ENCODE results near the gene SLN. TPM values are rescaled to one million over a fixed set of nuclear protein-coding genes. Genes with fewer than 3 reads are reported as not detected.

Gene SLN
- total RNA-seq, 2 experiments from 2014 or later = not detected

- Mint-ChIP-seq H3K4me1 (ENCODE audit: low read depth) (no peaks in the 10 kb centered on the region), H3K27me3 (ENCODE audit: low read depth) (peaks cover 11% of the 10 kb centered on the region)
- POLR2A ChIA-PET = no interaction called here
These were observed 5.2 kb upstream of the SLN start for GRCh38 chr11:107716884-107717532.

DNA sequence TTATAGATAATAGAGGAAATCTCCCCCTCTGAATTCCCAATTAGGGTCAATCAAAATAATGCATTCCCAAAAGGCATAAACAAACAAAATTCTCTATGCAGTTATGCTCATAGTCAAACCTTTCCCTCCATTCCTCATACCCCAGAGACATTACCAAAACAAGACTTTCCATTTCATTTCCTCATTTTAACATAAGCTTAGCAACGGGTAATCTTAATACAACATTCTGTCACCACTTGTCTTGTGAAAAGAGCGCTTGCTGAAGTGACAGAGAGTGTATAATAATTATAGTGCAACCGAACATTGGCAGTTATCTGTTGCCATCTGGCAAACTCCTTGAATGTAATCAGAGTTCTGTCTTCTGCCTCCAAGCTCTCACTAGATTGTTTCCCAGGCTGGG, 1.2 kb upstream of the SLN start:
- H3K4me3 Mint-ChIP-seq = no peak overlapping the region
- ATAC-seq (no peak), DNase-seq (no peak)
- H3K27ac Mint-ChIP-seq = no peak overlapping the region
- peaks cover 24% of the 10 kb centered on the region for H3K27me3 Mint-ChIP-seq (ENCODE audit: low read depth)
- ChIA-PET CTCF (no interaction called here), POLR2A (no interaction called here)
- no peaks in the 10 kb centered on the region for H3K36me3 Mint-ChIP-seq (ENCODE audit: low read depth)
- no peaks in the 10 kb centered on the region for H3K4me1 Mint-ChIP-seq (ENCODE audit: low read depth)
- no peaks in the 10 kb centered on the region for H3K9me3 Mint-ChIP-seq (ENCODE audit: insufficient read depth)

More at GRCh38 chr11:107716884-107717532, 5.2 kb upstream of the SLN start:
- DNase-seq (no peak), ATAC-seq (no peak)
- H3K9me3 Mint-ChIP-seq (ENCODE audit: insufficient read depth) = no peaks in the 10 kb centered on the region
- CTCF ChIA-PET = no interaction called here
- H3K27ac Mint-ChIP-seq = no peak overlapping the region
- no peaks in the 10 kb centered on the region for H3K36me3 Mint-ChIP-seq (ENCODE audit: low read depth)
- H3K4me3 Mint-ChIP-seq = no peak overlapping the region

DNA sequence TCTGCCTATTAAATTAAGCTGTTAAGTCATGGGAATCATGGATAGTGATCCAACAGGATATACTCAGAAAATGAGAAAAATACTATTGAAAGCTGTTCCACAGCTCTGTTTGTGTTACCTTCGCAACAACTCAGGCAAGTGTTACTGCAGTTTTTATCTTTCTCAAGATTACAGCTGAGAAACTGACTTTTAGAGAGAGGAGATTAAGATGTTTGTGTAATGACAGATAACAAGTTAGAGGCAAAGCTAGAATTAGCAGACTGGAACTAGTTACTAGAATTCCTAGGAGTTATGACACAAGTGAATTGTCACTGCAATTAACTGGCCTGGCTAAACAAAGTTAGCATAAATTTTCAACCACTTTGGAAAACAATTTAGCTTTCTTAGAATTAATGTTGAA, 1.6 kb downstream of the SLN start:
- CTCF ChIA-PET = interaction anchor here (1.2 kb wide), 1 partner anchor 21 kb away, joined by 3 read pairs; no protein-coding TSS in a partner anchor
- no peak overlapping the region for H3K4me3 Mint-ChIP-seq
- POLR2A ChIA-PET = no interaction called here
- H3K36me3 Mint-ChIP-seq (ENCODE audit: low read depth) = no peaks in the 10 kb centered on the region
- ATAC-seq (no peak), DNase-seq (no peak)
- peaks cover 24% of the 10 kb centered on the region for H3K27me3 Mint-ChIP-seq (ENCODE audit: low read depth)
- H3K9me3 Mint-ChIP-seq (ENCODE audit: insufficient read depth) = no peaks in the 10 kb centered on the region
- H3K27ac Mint-ChIP-seq = no peak overlapping the region
- H3K4me1 Mint-ChIP-seq (ENCODE audit: low read depth) = no peaks in the 10 kb centered on the region

GRCh38 chr11:107708792-107709191, 3.1 kb downstream of the SLN start:
- POLR2A ChIA-PET = no interaction called here
- no peak overlapping the region for H3K27ac Mint-ChIP-seq
- H3K27me3 Mint-ChIP-seq (ENCODE audit: low read depth) = peaks cover 21% of the 10 kb centered on the region
- no peaks in the 10 kb centered on the region for H3K9me3 Mint-ChIP-seq (ENCODE audit: insufficient read depth)
- H3K36me3 Mint-ChIP-seq (ENCODE audit: low read depth) = no peaks in the 10 kb centered on the region
- H3K4me3 Mint-ChIP-seq = no peak overlapping the region
- no peaks in the 10 kb centered on the region for H3K4me1 Mint-ChIP-seq (ENCODE audit: low read depth)
- DNase-seq (no peak), ATAC-seq (no peak)
- CTCF ChIA-PET = no interaction called here

GRCh38 chr11:107707807-107708206, 4.0 kb downstream of the SLN start:
- POLR2A ChIA-PET = no interaction called here
- ATAC-seq = no peak

DNA sequence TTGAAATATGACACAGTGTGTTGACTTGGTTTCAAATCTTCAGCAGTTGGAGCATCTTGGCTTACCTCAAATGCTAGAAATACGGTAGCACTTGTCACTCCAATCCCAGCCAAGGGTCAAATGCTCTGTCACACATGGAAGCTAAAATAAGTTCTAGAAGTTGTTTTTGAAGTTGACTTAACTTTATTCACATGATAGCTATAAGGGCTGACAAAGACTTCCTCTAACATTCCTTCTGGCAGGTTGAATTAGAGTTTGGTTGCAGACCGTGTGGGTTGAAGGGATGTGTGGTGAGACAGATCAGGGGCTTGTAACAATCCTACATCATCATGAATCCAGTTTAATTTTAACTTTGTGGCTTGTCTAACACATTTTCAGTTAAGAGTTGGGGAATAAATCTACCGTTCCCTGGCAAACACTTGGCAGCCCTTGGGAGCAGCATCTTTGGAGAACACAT, 4.6 kb downstream of the SLN start:
- no peak overlapping the region for H3K27ac Mint-ChIP-seq
- POLR2A ChIA-PET = no interaction called here
- no peak overlapping the region for H3K4me3 Mint-ChIP-seq
- H3K36me3 Mint-ChIP-seq (ENCODE audit: low read depth) = no peaks in the 10 kb centered on the region
- ATAC-seq (no peak), DNase-seq (no peak)
- H3K4me1 Mint-ChIP-seq (ENCODE audit: low read depth) = no peaks in the 10 kb centered on the region
- no peaks in the 10 kb centered on the region for H3K9me3 Mint-ChIP-seq (ENCODE audit: insufficient read depth)
- peaks cover 17% of the 10 kb centered on the region for H3K27me3 Mint-ChIP-seq (ENCODE audit: low read depth)
- CTCF ChIA-PET = no interaction called here

More at GRCh38 chr11:107707807-107708206, 4.0 kb downstream of the SLN start:
- Mint-ChIP-seq H3K9me3 (ENCODE audit: insufficient read depth) (no peaks in the 10 kb centered on the region), H3K27ac (no peak overlapping the region), H3K4me1 (ENCODE audit: low read depth) (no peaks in the 10 kb centered on the region), H3K36me3 (ENCODE audit: low read depth) (no peaks in the 10 kb centered on the region), H3K4me3 (no peak overlapping the region), H3K27me3 (ENCODE audit: low read depth) (peaks cover 18% of the 10 kb centered on the region)
- CTCF ChIA-PET = no interaction called here
- no peak for DNase-seq

DNA sequence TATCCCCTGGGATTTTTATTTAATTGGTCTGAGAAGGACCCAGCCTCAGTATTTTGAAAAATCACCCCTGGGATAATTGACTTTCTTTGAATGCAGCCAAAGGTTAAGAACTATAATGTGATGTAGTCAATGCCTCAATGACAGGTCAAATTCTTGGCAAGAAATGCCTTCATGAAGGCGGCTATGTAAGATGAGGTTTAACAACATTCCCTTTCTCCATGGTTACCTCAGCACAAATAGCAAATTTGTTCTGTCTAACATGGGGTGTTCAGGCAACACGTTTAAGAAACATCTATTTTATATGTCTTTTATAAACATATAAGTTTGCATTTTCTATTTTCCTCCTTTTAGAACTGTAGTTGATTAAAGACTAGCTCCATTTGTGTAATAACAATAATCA, 5.3 kb downstream of the SLN start:
- DNase-seq = no peak
- peaks cover 18% of the 10 kb centered on the region for H3K27me3 Mint-ChIP-seq (ENCODE audit: low read depth)
- no peaks in the 10 kb centered on the region for H3K4me1 Mint-ChIP-seq (ENCODE audit: low read depth)
- ChIA-PET POLR2A (no interaction called here), CTCF (no interaction called here)
- ATAC-seq = no peak
- no peak overlapping the region for H3K27ac Mint-ChIP-seq
- H3K9me3 Mint-ChIP-seq (ENCODE audit: insufficient read depth) = no peaks in the 10 kb centered on the region
- no peak overlapping the region for H3K4me3 Mint-ChIP-seq
- H3K36me3 Mint-ChIP-seq (ENCODE audit: low read depth) = no peaks in the 10 kb centered on the region

DNA sequence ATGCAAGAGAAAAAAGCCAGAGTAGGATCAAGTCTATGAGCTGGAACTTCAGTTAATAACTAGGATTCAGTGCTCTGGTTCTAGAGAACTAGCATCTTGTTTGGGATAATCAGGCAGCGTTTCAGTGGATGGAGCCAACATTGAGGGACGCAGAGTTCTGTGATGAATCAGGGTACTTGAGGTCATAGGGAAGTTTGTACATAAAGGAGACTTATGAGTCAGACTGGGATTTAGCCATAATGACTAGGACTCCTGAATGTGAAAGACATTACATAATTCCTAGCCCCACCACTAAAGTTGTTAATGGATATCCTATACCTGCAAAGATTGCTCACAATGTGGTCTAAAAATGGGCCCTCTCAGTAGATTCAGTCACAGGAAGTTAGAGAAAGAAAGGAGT, 6.8 kb downstream of the SLN start:
- Mint-ChIP-seq H3K4me1 (ENCODE audit: low read depth) (no peaks in the 10 kb centered on the region), H3K27me3 (ENCODE audit: low read depth) (peaks cover 10% of the 10 kb centered on the region), H3K27ac (no peak overlapping the region), H3K36me3 (ENCODE audit: low read depth) (no peaks in the 10 kb centered on the region), H3K9me3 (ENCODE audit: insufficient read depth) (no peaks in the 10 kb centered on the region), H3K4me3 (no peak overlapping the region)
- DNase-seq = no peak
- POLR2A ChIA-PET = no interaction called here
- CTCF ChIA-PET = no interaction called here
- no peak for ATAC-seq

- H3K36me3 Mint-ChIP-seq (ENCODE audit: low read depth) = no peaks in the 10 kb centered on the region
- POLR2A ChIA-PET = no interaction called here
These were observed 7.4 kb downstream of the SLN start for GRCh38 chr11:107704451-107704850.

GRCh38 chr11:107702723-107703122, 9.1 kb downstream of the SLN start:
- DNase-seq (no peak), ATAC-seq (no peak)
- Mint-ChIP-seq H3K4me3 (no peak overlapping the region), H3K27me3 (ENCODE audit: low read depth) (peaks cover 4% of the 10 kb centered on the region), H3K27ac (no peak overlapping the region), H3K9me3 (ENCODE audit: insufficient read depth) (no peaks in the 10 kb centered on the region), H3K36me3 (ENCODE audit: low read depth) (no peaks in the 10 kb centered on the region), H3K4me1 (ENCODE audit: low read depth) (no peaks in the 10 kb centered on the region)
- ChIA-PET CTCF (no interaction called here), POLR2A (no interaction called here)

More at GRCh38 chr11:107704451-107704850, 7.4 kb downstream of the SLN start:
- DNase-seq (no peak), ATAC-seq (no peak)
- Mint-ChIP-seq H3K27ac (no peak overlapping the region), H3K9me3 (ENCODE audit: insufficient read depth) (no peaks in the 10 kb centered on the region), H3K27me3 (ENCODE audit: low read depth) (peaks cover 4% of the 10 kb centered on the region), H3K4me1 (ENCODE audit: low read depth) (no peaks in the 10 kb centered on the region), H3K4me3 (no peak overlapping the region)
- CTCF ChIA-PET = no interaction called here

GRCh38 chr11:107702109-107702660, 9.7 kb downstream of the SLN start:
- Mint-ChIP-seq H3K4me1 (ENCODE audit: low read depth) (no peaks in the 10 kb centered on the region), H3K36me3 (ENCODE audit: low read depth) (no peaks in the 10 kb centered on the region), H3K4me3 (no peak overlapping the region), H3K9me3 (ENCODE audit: insufficient read depth) (no peaks in the 10 kb centered on the region), H3K27ac (no peak overlapping the region), H3K27me3 (ENCODE audit: low read depth) (peaks cover 4% of the 10 kb centered on the region)
- no peak for ATAC-seq
- ChIA-PET POLR2A (no interaction called here), CTCF (no interaction called here)
- DNase-seq = no peak

DNA sequence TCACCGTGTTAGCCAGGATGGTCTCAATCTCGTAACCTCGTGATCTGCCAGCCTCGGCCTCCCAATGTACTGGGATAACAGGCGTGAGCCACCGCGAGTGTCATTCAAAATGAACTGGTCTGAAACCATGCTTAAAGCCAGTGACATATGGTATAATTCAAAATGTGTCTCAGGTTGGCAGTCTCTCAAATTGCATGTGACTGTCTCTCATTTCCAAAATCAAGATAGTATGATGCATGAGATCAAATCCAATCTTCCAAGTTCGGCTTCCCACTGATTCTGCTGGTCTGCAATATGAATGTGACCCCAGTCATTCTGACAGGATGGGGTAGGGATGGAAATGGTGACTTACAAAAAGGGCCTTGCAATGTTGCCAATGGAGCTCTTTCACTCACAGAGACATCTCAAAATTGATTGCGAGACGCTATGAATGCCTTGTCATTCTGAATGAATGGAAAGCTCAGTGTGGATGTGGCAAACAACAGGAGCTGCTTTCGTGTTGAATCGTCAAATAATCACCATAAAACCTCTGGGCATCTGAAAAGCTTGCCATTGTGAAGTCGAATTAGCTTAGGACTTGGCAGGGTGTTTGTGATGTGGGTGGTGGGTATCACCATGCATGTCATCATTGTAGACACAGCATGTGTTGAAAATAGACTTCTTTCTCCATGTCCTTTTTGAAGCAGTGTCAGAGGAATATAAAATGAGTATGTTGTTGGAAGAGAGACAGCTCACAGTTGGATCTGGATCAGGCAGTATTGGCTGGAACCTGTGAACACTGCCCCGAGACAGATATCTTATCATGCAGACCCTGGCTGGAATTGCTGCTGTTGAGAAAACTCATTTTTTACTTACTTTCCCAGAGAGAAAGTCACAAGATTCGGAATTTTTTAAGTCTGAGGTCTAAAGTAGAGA, 12.2 kb downstream of the SLN start:
- Mint-ChIP-seq H3K9me3 (ENCODE audit: insufficient read depth) (no peaks in the 10 kb centered on the region), H3K4me1 (ENCODE audit: low read depth) (no peaks in the 10 kb centered on the region), H3K27ac (no peak overlapping the region), H3K4me3 (no peak overlapping the region), H3K36me3 (ENCODE audit: low read depth) (no peaks in the 10 kb centered on the region), H3K27me3 (ENCODE audit: low read depth) (peaks cover 14% of the 10 kb centered on the region)
- CTCF ChIA-PET = interaction anchor here (1.6 kb wide), 1 partner anchor 10 kb away, joined by 3 read pairs; no protein-coding TSS in a partner anchor
- POLR2A ChIA-PET = no interaction called here
- DNase-seq (no peak), ATAC-seq (no peak)
